Measurements from ENCODE around the gene TIGD3.

DNA sequence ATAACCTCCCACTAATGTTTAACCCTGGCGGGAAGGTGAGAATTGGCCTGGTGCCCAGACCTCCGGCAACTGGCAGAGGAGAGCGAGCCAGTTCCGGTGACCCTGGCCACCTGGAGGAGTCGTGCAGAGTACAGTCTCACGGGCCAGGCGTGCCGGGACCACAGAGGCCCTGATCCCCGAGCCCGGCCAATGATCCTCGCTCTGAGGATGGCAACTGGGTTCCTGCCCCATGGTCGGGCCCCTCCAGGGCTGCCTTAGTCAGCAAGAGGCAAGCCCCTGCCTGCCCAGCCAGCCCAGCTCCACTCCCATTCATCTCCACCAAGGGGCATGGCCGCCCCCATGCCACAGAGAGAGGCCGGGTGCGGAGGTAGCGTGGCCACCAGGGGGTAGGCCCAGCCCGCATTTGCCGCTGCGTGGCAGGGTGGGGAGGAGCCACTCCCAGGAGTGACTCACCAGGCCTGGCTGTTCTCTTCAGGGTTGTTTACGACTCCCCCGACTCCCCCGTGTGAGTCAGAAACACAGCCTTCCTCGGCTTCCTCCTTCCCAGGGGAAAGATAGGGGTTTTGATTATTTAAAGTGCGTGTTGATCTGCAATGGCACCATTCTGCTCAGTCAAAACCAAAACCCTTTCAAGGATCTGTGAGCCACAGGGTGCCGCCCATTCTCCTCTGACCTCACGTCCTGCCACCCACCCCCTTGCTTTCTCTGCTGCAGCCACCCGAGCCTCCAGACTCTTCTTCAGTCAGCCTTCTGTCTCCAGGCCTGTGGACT is 27.7 kb downstream of the TIGD3 start, which contains the start of gene SLC25A45:
- TF ChIP-seq TAF1 (IDR thresholded peaks at IDR 0.05; ENCODE audit: borderline replicate concordance, low read depth, low read length) (peak; percentile 49; the same call in 1 of the 2 replicates), CEBPB (IDR thresholded peaks at IDR 0.05; ENCODE audit: borderline replicate concordance in 1 of 2, low read depth in 2 of 2, low read length in 2 of 2) (no peak), GABPA (IDR thresholded peaks at IDR 0.05; ENCODE audit: low read depth) (no peak), FOS (IDR thresholded peaks at IDR 0.05; ENCODE audit: borderline replicate concordance, extremely low read depth, insufficient read length) (no peak), CTCF (IDR thresholded peaks at IDR 0.05 in 2 of 3, conservative IDR thresholded peaks at IDR 0.05 in 1 of 3; ENCODE audit: control insufficient read depth in 2 of 3, extremely low read depth in 1 of 3, insufficient read depth in 1 of 3, low read depth in 3 of 3, low read length in 3 of 3) (peak; percentile 70 to 79 (median 71)), RELA (IDR thresholded peaks at IDR 0.05; ENCODE audit: borderline replicate concordance, partially characterized antibody) (no peak), RB1 (IDR thresholded peaks at IDR 0.05; ENCODE audit: borderline replicate concordance) (no peak), NKRF (conservative IDR thresholded peaks at IDR 0.05) (peak; percentile 63; the same call in 1 of the 2 replicates), RFX5 (IDR thresholded peaks at IDR 0.05; ENCODE audit: low read depth, low read length) (no peak)
- TF ChIP-seq, protein P1, sequence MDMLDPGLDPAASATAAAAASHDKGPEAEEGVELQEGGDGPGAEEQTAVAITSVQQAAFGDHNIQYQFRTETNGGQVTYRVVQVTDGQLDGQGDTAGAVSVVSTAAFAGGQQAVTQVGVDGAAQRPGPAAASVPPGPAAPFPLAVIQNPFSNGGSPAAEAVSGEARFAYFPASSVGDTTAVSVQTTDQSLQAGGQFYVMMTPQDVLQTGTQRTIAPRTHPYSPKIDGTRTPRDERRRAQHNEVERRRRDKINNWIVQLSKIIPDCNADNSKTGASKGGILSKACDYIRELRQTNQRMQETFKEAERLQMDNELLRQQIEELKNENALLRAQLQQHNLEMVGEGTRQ (IDR thresholded peaks at IDR 0.05; ENCODE audit: borderline replicate concordance, low read depth, low read length), result no peak
